Loucy (cell line): ENCODE data around the gene ITSN2.

Experiments used
- CTCF ChIP-seq: fragments of 200-600 bp; sonication (generic); conservative IDR thresholded peaks from 2 replicates; pipeline ENCODE4 v1.5.1; 2014; ENCODE audit warnings: mild to moderate bottlenecking, antibody characterized with exemption, low read length
- EZH2phosphoT487 ChIP-seq: fragments of 200-600 bp; IDR thresholded peaks from 2 replicates; pipeline ENCODE4 v1.6.1; 2018; ENCODE audit warnings: antibody characterized with exemption, mild to moderate bottlenecking, moderate library complexity, borderline replicate concordance

DNA sequence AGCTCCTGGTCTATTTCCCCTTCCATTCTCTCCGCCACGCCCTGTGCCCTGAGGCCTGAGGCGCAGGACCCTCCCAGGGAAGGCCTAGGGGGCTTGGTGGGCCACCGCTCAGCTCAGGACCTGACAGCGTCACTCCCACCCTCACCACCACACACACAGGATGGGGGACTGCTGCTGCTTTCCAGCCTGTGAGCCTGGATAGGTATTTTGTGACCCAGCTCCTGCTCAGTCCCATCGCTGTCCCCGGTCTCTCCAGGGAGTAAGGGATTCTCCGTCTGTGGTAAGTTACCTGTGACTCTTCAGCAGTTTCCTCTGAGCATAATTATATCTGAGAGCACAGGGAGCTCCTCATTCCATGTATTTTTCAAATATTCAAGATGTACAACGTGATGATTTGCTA is 169.2 kb downstream of the ITSN2 start:
- TF ChIP-seq CTCF (no peak), EZH2phosphoT487 (no peak)
